Endodermal cell (in vitro differentiated cells): ENCODE measurements around the gene BTNL2. TPM values are rescaled to one million over a fixed set of nuclear protein-coding genes. Genes with fewer than 3 reads are reported as not detected.

Experiments used
- DNase-seq: peaks from one replicate; pipeline ENCODE4 v3.0.0-alpha.2; 2017
- H3K27ac ChIP-seq: 2 replicates; pipeline ENCODE4 v1.5.1; 2013; ENCODE audit warnings: mild to moderate bottlenecking, low read depth, low read length, moderate library complexity
- H3K27me3 ChIP-seq: 2 replicates; pipeline ENCODE4 v1.6.1; 2013; ENCODE audit warnings: mild to moderate bottlenecking, low read length, moderate library complexity; ENCODE audit not compliant: insufficient read depth, control insufficient read depth, poor library complexity, severe bottlenecking
- H3K36me3 ChIP-seq: 2 replicates; pipeline ENCODE4 v1.7.0; 2013; ENCODE audit warnings: mild to moderate bottlenecking, low read length, moderate library complexity; ENCODE audit not compliant: control insufficient read depth, insufficient read depth
- H3K4me1 ChIP-seq: one replicate; pipeline ENCODE4 v1.7.0; 2013; ENCODE audit warnings: low read length; ENCODE audit not compliant: control insufficient read depth, insufficient read depth
- H3K4me3 ChIP-seq: 2 replicates; pipeline ENCODE4 v1.5.1; 2013; ENCODE audit warnings: mild to moderate bottlenecking, low read length, moderate library complexity
- H3K9ac ChIP-seq: 2 replicates; pipeline ENCODE4 v1.6.1; 2013; ENCODE audit warnings: mild to moderate bottlenecking, low read length, moderate library complexity; ENCODE audit not compliant: poor library complexity, severe bottlenecking; ENCODE audit errors: extremely low read depth
- H3K9me3 ChIP-seq: 2 replicates; pipeline ENCODE4 v1.6.1; 2013; ENCODE audit warnings: mild to moderate bottlenecking, low read length, moderate library complexity; ENCODE audit not compliant: control insufficient read depth
- H3K27ac Mint-ChIP-seq: 2 replicates; pipeline ENCODE4 v1.8.0; 2020; ENCODE audit warnings: mixed read lengths
- H3K27me3 Mint-ChIP-seq: 2 replicates; pipeline ENCODE4 v1.8.0; 2021; ENCODE audit warnings: mild to moderate bottlenecking, mixed read lengths; ENCODE audit not compliant: insufficient read depth
- H3K36me3 Mint-ChIP-seq: 2 replicates; pipeline ENCODE4 v1.8.0; 2020; ENCODE audit warnings: low read depth, mixed read lengths
- H3K4me1 Mint-ChIP-seq: 2 replicates; pipeline ENCODE4 v1.8.0; 2020; ENCODE audit warnings: mixed read lengths
- H3K4me3 Mint-ChIP-seq: 2 replicates; pipeline ENCODE4 v1.8.0; 2020; ENCODE audit warnings: mild to moderate bottlenecking, moderate library complexity, mixed read lengths
- H3K9me3 Mint-ChIP-seq: 2 replicates; pipeline ENCODE4 v1.8.0; 2020; ENCODE audit warnings: mild to moderate bottlenecking, mixed read lengths
- CTCF ChIP-seq: fragments of 200-600 bp; sonication (generic); conservative IDR thresholded peaks from 2 replicates; pipeline ENCODE4 v1.5.0; 2021; ENCODE audit warnings: antibody characterized with exemption, mild to moderate bottlenecking
- WGBS, 2 experiments: methylation state at CpG; one replicate each; pipeline versions ENCODE4 v1.1.5 to v1.1.7; 2013; ENCODE audit warnings: missing lambda C conversion rate in 2 of 2, mixed read lengths in 1 of 2; ENCODE audit not compliant: insufficient coverage in 1 of 2, insufficient read length in 1 of 2; 5-methylcytosine and 5-hydroxymethylcytosine counted together
- total RNA-seq, 2 donors: library from RNA; stranded (reverse); fragmentation: NEBNext Ultra II Directional in 1 of 2; extraction: Animal tissue kit (Norgen Biotek cat#: 25700) in 1 of 2; gene quantifications; 2 replicates in 1 of 2; 3 replicates in 1 of 2; pipeline ENCODE4 v1.2.1, GENCODE V29; 2021

The BTNL2 gene
- total RNA-seq, 2 donors from 2014 or later = not detected

- no peak for DNase-seq
- Histone ChIP-seq H3K9me3 (no peaks in the 10 kb centered on the region), H3K27ac (no peak overlapping the region), H3K36me3 (no peaks in the 10 kb centered on the region), H3K4me1 (no peaks in the 10 kb centered on the region), H3K27me3 (no peaks in the 10 kb centered on the region), H3K4me3 (no peak overlapping the region), H3K9ac (no peak overlapping the region)
- Mint-ChIP-seq H3K4me1 (no peaks in the 10 kb centered on the region), H3K4me3 (no peak overlapping the region), H3K27ac (no peak overlapping the region), H3K36me3 (no peaks in the 10 kb centered on the region), H3K27me3 (peaks cover 3% of the 10 kb centered on the region), H3K9me3 (no peaks in the 10 kb centered on the region)
- 90 to 100% methylated on average over 2 to 7 of the region's 7 CpGs for WGBS, 2 experiments
- TF ChIP-seq CTCF = no peak
These were observed 13.1 kb downstream of the BTNL2 start for GRCh38 chr6:32393665-32394420.

GRCh38 chr6:32391505-32391904 is 15.5 kb downstream of the BTNL2 start:
- H3K4me1 ChIP-seq = no peaks in the 10 kb centered on the region
- H3K27ac ChIP-seq = no peak overlapping the region
- Mint-ChIP-seq H3K9me3 (peaks cover 6% of the 10 kb centered on the region), H3K27me3 (peaks cover 4% of the 10 kb centered on the region), H3K27ac (no peak overlapping the region), H3K4me1 (no peaks in the 10 kb centered on the region), H3K36me3 (no peaks in the 10 kb centered on the region), H3K4me3 (no peak overlapping the region)
- H3K9me3 ChIP-seq = no peaks in the 10 kb centered on the region
- DNase-seq = no peak
- no peaks in the 10 kb centered on the region for H3K27me3 ChIP-seq
- no peaks in the 10 kb centered on the region for H3K36me3 ChIP-seq
- H3K9ac ChIP-seq = no peak overlapping the region
- no peak for TF ChIP-seq CTCF
- 88 to 96% methylated on average over 5 to 6 of the region's 6 CpGs for WGBS, 2 experiments
- no peak overlapping the region for H3K4me3 ChIP-seq

- TF ChIP-seq CTCF = no peak
- no peaks in the 10 kb centered on the region for H3K9me3 ChIP-seq
- H3K27me3 Mint-ChIP-seq = peaks cover 4% of the 10 kb centered on the region
- no peak overlapping the region for H3K4me3 Mint-ChIP-seq
- no peaks in the 10 kb centered on the region for H3K36me3 ChIP-seq
- no peak overlapping the region for H3K4me3 ChIP-seq
- H3K4me1 Mint-ChIP-seq = no peaks in the 10 kb centered on the region
- H3K27ac ChIP-seq = no peak overlapping the region
- H3K27me3 ChIP-seq = no peaks in the 10 kb centered on the region
- H3K27ac Mint-ChIP-seq = no peak overlapping the region
- H3K36me3 Mint-ChIP-seq = no peaks in the 10 kb centered on the region
- H3K9me3 Mint-ChIP-seq = peaks cover 13% of the 10 kb centered on the region
- no peak for DNase-seq
- 80 to 85% methylated on average over 4 to 5 of the region's 6 CpGs for WGBS, 2 experiments
- H3K4me1 ChIP-seq = no peaks in the 10 kb centered on the region
- H3K9ac ChIP-seq = no peak overlapping the region
These were observed 19.2 kb downstream of the BTNL2 start for GRCh38 chr6:32387589-32388340.
